Neural progenitor cell (in vitro differentiated cells): ENCODE measurements around the gene S1PR4.

Experiments
- CTCF ChIP-seq: fragments of 200-600 bp; sonication (generic); IDR thresholded peaks from 2 replicates; pipeline ENCODE4 v1.5.1; 2017; ENCODE audit warnings: antibody characterized with exemption, mild to moderate bottlenecking
- EZH2 ChIP-seq: fragments of 200-600 bp; sonication (generic); IDR thresholded peaks from 2 replicates; pipeline ENCODE4 v1.6.1; 2017; ENCODE audit warnings: antibody characterized with exemption, mild to moderate bottlenecking, moderate library complexity
- EZH2phosphoT487 ChIP-seq: fragments of 200-600 bp; sonication (generic); IDR thresholded peaks from 2 replicates; pipeline ENCODE4 v1.6.1; 2017; ENCODE audit warnings: antibody characterized with exemption

GRCh38 chr19:3178377-3178972, at the start of gene S1PR4:
- TF ChIP-seq CTCF (no peak), EZH2 (no peak), EZH2phosphoT487 (no peak)
